Activated CD8-positive, alpha-beta memory T cell treated with anti-CD3 and anti-CD28 coated beads for 24 hours (primary cell): ENCODE measurements around the gene KIDINS220.

Source experiments
- DNase-seq: peaks from one replicate; pipeline ENCODE4 v3.0.0-alpha.2; 2020

Gene KIDINS220

GRCh38 chr2:8850845-8851487, 13.6 kb upstream of the KIDINS220 start:
- no peak for DNase-seq

- DNase-seq, result no peak
These were observed 11.9 kb upstream of the KIDINS220 start for GRCh38 chr2:8849327-8849726.

GRCh38 chr2:8848328-8849100, 11.1 kb upstream of the KIDINS220 start:
- DNase-seq, result no peak

GRCh38 chr2:8847400-8847799, 10.0 kb upstream of the KIDINS220 start:
- DNase-seq, result no peak

- DNase-seq, result no peak
These were observed 4.5 kb upstream of the KIDINS220 start for GRCh38 chr2:8841932-8842331.

GRCh38 chr2:8840475-8841091, 3.2 kb upstream of the KIDINS220 start:
- DNase-seq, result no peak

GRCh38 chr2:8839189-8839965, 2.0 kb upstream of the KIDINS220 start:
- no peak for DNase-seq

- peak; percentile 61 for DNase-seq
These were observed 355 bp upstream of the KIDINS220 start for GRCh38 chr2:8837795-8838140.

- DNase-seq, result no peak
These were observed 2.1 kb downstream of the KIDINS220 start for GRCh38 chr2:8835279-8835678.

- DNase-seq, result no peak
These were observed 3.6 kb downstream of the KIDINS220 start for GRCh38 chr2:8833853-8834252.

- no peak for DNase-seq
These were observed 5.9 kb downstream of the KIDINS220 start for GRCh38 chr2:8831516-8831915.

- no peak for DNase-seq
These were observed 9.7 kb downstream of the KIDINS220 start for GRCh38 chr2:8827729-8828128.

GRCh38 chr2:8822218-8822617, 15.2 kb downstream of the KIDINS220 start:
- DNase-seq, result no peak

- DNase-seq, result no peak
These were observed 15.9 kb downstream of the KIDINS220 start for GRCh38 chr2:8821276-8822217.

GRCh38 chr2:8819948-8820347, 17.5 kb downstream of the KIDINS220 start:
- DNase-seq, result no peak

- DNase-seq, result no peak
These were observed 18.2 kb downstream of the KIDINS220 start for GRCh38 chr2:8819194-8819593.

- DNase-seq, result no peak
These were observed 20.2 kb downstream of the KIDINS220 start for GRCh38 chr2:8817221-8817620.

GRCh38 chr2:8806885-8807704, 30.3 kb downstream of the KIDINS220 start:
- DNase-seq, result no peak

GRCh38 chr2:8805278-8806210, 31.9 kb downstream of the KIDINS220 start:
- no peak for DNase-seq
